ENCODE results near the gene ECD.

DNA sequence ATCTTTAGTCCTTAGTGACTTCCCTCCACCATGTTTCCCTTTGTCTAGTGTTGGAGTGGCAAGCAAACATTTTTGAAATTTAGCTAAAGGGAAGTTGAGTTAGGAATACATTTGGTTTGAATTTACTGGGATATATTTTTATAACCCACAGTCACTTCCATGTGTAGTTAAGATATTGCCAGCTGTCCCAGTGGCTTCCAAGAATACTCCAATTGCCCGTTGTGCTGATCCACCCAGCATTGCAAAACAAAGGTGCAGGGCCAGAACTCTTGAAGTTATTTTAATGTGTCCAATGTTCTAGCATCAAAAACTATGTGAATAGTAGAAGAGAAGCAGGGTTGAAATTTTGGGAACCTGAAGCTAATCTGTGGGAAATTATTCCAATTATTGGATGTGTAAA, 68.7 kb downstream of the ECD start:
- TF ChIP-seq, protein P1, sequence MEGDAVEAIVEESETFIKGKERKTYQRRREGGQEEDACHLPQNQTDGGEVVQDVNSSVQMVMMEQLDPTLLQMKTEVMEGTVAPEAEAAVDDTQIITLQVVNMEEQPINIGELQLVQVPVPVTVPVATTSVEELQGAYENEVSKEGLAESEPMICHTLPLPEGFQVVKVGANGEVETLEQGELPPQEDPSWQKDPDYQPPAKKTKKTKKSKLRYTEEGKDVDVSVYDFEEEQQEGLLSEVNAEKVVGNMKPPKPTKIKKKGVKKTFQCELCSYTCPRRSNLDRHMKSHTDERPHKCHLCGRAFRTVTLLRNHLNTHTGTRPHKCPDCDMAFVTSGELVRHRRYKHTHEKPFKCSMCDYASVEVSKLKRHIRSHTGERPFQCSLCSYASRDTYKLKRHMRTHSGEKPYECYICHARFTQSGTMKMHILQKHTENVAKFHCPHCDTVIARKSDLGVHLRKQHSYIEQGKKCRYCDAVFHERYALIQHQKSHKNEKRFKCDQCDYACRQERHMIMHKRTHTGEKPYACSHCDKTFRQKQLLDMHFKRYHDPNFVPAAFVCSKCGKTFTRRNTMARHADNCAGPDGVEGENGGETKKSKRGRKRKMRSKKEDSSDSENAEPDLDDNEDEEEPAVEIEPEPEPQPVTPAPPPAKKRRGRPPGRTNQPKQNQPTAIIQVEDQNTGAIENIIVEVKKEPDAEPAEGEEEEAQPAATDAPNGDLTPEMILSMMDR (IDR thresholded peaks at IDR 0.05), result no peak
- TF ChIP-seq EZH2phosphoT487 (IDR thresholded peaks at IDR 0.05), result no peak
- TF ChIP-seq EZH2 (IDR thresholded peaks at IDR 0.05), result no peak

All from neural progenitor cell (in vitro differentiated cells).